Umbilical cord (tissue), 2 donors: ENCODE measurements around the gene STK39. TPM values are rescaled to one million over a fixed set of nuclear protein-coding genes. Genes with fewer than 3 reads are reported as not detected.
"Not testable (repeated sequence)": the region's sequence is repeated elsewhere in the genome, so short reads cannot be mapped to it uniquely, and the experiment has no call there.

Source experiments
- DNase-seq: peaks from one replicate; pipeline ENCODE4 v3.0.0-alpha.2; 2015; ENCODE audit warnings: low spot score
- total RNA-seq: library from RNA; depleted of rRNA; stranded (reverse); fragments of >200 nt; gene quantifications from one replicate; pipeline ENCODE4 v1.2.3, GENCODE V29; 2014; ENCODE audit warnings: low replicate concordance; ENCODE audit not compliant: insufficient read depth

The STK39 gene
- total RNA-seq, 1 donor from 2014 or later: 9.6 TPM

- no peak for DNase-seq
Measured at GRCh38 chr2:168138374-168138773, 109.0 kb downstream of the STK39 start.

DNA sequence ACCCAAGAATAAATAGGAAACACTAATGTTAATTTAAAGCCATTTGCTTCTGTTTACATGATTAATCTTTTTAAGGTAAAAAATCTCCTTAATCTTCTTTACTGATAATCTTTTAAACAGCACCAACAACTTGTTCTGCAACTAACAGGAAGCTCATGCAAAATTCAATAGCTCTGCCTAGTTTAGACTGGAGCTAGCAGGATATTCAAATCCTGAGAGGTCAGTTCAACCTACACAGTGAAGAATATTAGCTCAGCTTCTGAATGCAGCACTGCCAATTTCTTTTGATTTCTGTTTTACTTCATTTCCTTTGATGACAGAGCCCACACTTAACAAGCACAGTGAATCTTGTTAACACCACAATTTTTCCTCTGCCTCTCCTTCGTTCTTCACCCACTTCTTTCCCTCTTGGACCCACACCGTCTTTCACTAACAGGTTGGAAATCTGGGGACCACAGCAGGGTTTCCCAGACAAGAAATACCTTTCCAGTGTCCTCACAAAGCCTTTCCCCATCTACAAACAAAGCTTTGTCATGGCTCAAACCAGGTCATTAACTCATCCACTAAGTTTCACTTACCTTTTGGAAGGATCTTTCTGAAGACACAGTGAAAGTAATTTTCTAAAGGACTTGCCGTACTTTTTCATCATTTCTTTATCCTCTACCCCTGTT lies 109.8 kb downstream of the STK39 start:
- no peak for DNase-seq

- peak; percentile 25 for DNase-seq
Measured at GRCh38 chr2:168136392-168136977, 110.9 kb downstream of the STK39 start.

DNA sequence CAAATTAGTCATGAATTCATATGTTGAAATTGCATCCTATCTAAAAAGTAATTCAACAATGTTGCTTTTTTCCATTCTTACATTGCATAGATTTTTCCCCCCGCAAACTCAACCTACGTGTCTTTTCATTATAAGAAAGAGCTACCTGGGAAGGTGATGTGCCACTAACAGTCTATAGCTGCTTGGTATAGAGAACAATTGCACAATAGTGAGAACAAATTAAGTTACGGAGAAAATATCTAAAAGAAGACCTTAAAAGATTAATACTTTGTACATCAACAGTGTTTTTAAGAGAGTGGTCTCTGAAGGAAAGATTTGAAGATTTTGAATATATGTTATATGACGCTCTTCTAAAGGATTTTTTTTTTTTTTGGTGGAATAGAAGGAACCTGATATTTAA lies 111.8 kb downstream of the STK39 start:
- DNase-seq: no peak

DNA sequence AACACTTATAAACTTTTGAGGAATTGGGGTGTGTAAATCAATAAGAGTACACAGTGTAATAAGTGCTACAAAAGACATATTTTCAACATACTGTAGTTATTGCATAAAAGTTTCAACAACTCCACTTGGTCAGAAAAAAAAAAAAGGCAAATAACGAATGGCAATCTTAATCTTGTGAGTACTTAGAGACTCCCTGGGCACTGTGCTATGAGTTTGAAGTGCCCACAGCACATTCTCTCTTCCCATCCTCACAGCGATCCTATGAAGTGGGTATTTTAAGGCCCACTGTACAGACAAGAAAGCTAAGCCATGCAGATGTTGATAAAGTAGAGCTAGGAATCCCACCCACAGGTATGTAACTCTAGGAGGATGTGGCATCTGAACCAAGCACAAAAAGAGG lies 112.3 kb downstream of the STK39 start:
- DNase-seq: no peak

DNA sequence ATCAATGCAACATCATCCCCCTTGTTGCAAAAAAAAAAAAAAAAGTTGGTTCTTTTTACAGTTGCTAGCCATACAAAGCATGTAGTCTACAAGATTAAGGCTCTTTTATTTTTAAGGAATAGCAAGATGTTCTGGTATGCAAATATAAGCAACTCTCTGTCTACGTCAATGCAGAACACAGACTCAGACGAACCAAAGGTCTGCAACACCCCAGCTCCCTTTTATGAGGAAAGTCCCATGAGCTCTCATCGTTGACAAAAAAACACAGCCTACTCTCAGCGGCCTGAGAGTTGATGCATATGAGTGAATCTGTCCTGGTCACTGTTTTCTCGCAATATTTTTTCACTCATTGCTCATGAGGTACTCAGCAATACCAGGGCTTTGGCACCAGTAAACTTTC lies 112.9 kb downstream of the STK39 start:
- no peak for DNase-seq

GRCh38 chr2:168132389-168132788 lies 115.0 kb downstream of the STK39 start:
- no peak for DNase-seq

DNA sequence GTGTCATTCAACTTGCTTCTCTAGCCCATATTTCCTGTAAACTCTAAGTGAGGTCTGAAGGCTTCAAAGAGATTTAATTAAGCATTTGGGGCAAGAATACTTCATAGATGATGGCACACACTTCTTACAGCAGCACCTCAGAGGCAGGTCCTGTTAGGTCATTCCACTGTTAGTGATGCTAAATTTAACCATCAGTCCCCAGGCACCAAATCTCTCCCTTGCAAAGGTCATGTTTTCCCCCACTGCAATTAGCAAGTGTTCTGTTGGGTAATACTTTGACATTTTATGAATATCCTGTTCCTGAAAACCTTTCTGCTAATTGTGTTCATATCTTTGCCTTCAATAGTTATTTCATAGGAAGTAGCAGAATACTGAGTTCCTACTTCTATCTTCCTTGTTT lies 117.0 kb downstream of the STK39 start:
- DNase-seq: no peak

- no peak for DNase-seq
Measured at GRCh38 chr2:168127371-168127770, 120.0 kb downstream of the STK39 start.

DNA sequence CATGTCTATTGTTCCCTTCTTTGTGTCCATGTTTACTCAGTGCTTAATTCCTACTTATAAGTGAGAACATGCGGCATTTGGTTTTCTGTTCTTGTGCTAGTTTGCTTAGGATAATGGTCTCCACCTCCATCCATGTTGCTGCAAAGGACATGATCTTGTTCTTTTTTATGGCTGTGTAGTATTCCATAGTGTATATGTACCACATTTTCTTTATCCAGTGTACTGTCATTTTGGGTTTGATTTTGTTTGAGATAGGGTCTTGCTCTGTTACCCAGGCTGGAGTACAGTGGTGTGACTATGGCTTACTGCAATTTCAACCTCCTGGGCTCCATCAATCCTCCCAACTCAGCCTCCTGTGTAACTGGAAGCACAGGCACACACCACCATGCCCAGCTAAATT lies 125.2 kb downstream of the STK39 start:
- DNase-seq: not testable (repeated sequence)

- DNase-seq: no peak
Measured at GRCh38 chr2:168120730-168121129, 126.7 kb downstream of the STK39 start.

- DNase-seq: no peak
Measured at GRCh38 chr2:168120310-168120709, 127.1 kb downstream of the STK39 start.

DNA sequence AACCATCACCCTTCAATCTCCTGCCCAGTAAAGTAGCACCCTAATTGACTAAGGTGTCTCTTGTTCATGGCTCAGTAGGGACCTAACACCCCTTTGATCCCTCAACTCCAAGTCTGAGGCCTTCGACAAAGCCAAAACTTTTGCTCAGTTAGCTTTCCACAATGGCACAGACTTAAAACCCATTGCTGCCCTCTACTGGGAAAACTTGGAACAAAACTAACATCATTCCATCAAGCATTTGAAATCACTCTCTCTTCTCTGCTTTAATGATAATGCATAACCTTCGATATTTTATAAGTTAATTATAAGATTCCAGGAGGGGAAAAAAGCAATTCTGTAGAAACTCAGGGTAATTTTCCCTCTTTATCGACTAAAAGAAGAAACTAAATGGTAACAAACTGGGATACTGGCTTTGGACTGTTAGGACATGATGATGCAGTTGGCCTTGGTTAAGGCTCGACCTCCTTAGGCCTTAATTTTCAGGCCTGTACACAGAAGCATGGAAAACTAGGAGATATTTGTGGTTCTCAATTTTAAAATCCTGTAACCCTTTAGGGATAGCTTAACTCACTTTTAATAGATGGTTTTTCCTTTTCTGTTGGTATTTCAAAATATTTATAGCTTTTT lies 127.8 kb downstream of the STK39 start:
- peak; percentile 61 for DNase-seq

- DNase-seq: peak; percentile 88
Measured at GRCh38 chr2:168118733-168119514, 128.5 kb downstream of the STK39 start.

- DNase-seq: no peak
Measured at GRCh38 chr2:168116448-168116847, 130.9 kb downstream of the STK39 start.

DNA sequence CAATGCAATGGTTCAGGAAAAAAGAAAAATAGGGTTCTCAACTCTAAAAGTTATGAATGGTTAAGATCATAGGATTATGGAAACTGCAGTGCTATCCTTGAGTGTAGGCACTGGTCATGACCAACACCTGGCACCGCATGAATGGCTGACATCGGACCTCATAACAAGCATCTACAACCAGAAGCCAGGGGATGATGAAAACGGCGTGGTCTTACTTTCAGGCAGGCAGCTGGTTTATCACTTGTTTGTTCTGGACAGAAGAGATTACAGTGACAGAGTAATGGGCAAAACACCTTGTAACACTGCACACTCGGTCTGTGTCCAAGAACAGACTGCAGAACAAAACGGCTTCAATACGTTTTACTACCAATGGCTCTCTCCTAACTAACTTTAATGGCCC lies 132.8 kb downstream of the STK39 start:
- no peak for DNase-seq

DNA sequence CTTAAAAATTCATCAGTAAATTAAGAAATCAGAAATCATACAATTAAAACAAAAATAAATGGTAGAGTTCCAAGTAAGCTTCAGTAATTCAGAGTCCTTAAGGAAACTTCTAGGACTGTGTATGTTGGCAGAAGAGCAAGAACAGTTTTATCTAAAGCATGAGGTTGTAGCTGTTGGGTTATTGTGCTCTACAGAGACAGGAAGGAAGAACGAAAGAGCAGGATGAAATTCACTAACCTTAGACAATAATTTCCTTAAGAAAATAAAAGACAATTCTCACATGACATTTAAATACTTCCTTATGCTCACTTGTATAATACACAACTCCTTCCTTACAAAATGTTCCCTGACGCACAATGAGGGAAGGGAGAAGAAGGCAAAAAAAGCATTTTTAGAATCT lies 133.4 kb downstream of the STK39 start:
- DNase-seq: peak; percentile 30

DNA sequence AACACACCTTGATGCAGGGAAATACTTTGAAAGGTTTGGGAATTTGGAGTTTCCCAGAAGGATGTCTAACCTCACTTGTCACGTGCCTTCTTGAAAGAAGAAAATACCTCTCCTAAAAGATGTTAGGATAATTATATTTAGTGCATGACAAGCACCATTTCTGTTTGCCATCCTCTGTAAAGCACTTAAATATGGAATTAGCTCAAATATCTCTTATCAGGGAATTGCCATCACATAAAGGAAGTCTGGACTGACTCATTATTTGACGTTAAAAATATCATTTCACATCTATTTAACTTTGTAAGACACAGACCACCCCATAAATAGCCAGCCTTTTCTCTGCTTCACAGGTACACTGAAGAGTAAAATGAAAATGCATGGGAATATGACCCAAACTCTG lies 140.1 kb downstream of the STK39 start:
- DNase-seq: peak; percentile 43

GRCh38 chr2:168105127-168105683 lies 142.2 kb downstream of the STK39 start:
- no peak for DNase-seq

DNA sequence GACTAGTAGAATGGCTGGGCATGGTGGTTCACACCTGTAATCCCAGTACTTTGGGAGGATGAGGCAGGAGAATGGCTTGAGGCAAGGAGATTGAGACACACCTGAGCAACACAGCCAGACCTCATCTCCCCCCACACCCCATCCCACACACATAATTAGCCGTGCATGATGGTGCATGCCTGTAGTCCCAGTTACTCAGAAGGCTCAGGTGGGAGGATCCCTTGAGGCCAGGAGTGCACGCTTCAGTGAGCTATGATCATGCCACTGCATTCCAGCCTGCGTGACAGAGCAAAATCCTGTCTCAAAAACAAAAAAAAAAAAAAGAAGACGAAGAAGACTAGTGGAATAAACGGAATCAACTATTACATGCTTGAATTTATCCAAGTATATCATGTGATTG lies 150.0 kb downstream of the STK39 start:
- DNase-seq: no peak

- DNase-seq: no peak
Measured at GRCh38 chr2:168096158-168096557, 151.2 kb downstream of the STK39 start.

- no peak for DNase-seq
Measured at GRCh38 chr2:168091986-168092385, 155.4 kb downstream of the STK39 start.
